Measurements from ENCODE around the gene FAM83D. TPM values are rescaled to one million over a fixed set of nuclear protein-coding genes. Genes with fewer than 3 reads are reported as not detected.

Gene FAM83D
- polyA plus RNA-seq, 1 donor from 2014 or later = 0.48 TPM

GRCh38 chr20:38979434-38979833, 53.2 kb downstream of the FAM83D start:
- Histone ChIP-seq H3K4me2 (ENCODE audit: low read length) (no peak overlapping the region), H3K27ac (ENCODE audit: low read length) (no peak overlapping the region), H3K9me3 (ENCODE audit: low read length) (no peaks in the 10 kb centered on the region), H3K9me2 (ENCODE audit: insufficient read depth, low read length) (no peaks in the 10 kb centered on the region), H2AFZ (ENCODE audit: low read depth, low read length) (no peak overlapping the region), H3K79me2 (replicated peaks; ENCODE audit: insufficient read depth, low read length) (no peaks in the 10 kb centered on the region), H3F3A (ENCODE audit: insufficient read depth, low read length, poor library complexity, severe bottlenecking) (no peaks in the 10 kb centered on the region), H3K4me3 (ENCODE audit: low read length) (no peak overlapping the region), H3K27me3 (ENCODE audit: insufficient read depth, low read depth, low read length) (no peaks in the 10 kb centered on the region), H3K36me3 (ENCODE audit: insufficient read depth, low read length) (no peaks in the 10 kb centered on the region), H3K9ac (ENCODE audit: low read length) (no peak overlapping the region), H4K20me1 (ENCODE audit: insufficient read depth) (no peaks in the 10 kb centered on the region)
- TF ChIP-seq, protein P1, sequence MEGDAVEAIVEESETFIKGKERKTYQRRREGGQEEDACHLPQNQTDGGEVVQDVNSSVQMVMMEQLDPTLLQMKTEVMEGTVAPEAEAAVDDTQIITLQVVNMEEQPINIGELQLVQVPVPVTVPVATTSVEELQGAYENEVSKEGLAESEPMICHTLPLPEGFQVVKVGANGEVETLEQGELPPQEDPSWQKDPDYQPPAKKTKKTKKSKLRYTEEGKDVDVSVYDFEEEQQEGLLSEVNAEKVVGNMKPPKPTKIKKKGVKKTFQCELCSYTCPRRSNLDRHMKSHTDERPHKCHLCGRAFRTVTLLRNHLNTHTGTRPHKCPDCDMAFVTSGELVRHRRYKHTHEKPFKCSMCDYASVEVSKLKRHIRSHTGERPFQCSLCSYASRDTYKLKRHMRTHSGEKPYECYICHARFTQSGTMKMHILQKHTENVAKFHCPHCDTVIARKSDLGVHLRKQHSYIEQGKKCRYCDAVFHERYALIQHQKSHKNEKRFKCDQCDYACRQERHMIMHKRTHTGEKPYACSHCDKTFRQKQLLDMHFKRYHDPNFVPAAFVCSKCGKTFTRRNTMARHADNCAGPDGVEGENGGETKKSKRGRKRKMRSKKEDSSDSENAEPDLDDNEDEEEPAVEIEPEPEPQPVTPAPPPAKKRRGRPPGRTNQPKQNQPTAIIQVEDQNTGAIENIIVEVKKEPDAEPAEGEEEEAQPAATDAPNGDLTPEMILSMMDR (IDR thresholded peaks at IDR 0.05; ENCODE audit: poor library complexity, severe bottlenecking) = no peak
- TF ChIP-seq EP300 (conservative IDR thresholded peaks at IDR 0.05; ENCODE audit: poor library complexity, severe bottlenecking) = no peak
- TF ChIP-seq POLR2AphosphoS5 (IDR thresholded peaks at IDR 0.05) = no peak
- no peak for TF ChIP-seq SMC3 (conservative IDR thresholded peaks at IDR 0.05; ENCODE audit: poor library complexity)
- no peak for TF ChIP-seq RAD21 (conservative IDR thresholded peaks at IDR 0.05)
- no peak for TF ChIP-seq TAF1 (IDR thresholded peaks at IDR 0.05; ENCODE audit: low read depth)
- no peak for TF ChIP-seq MXI1 (conservative IDR thresholded peaks at IDR 0.05; ENCODE audit: poor library complexity, severe bottlenecking)
- no peak for TF ChIP-seq EZH2 (IDR thresholded peaks at IDR 0.05; ENCODE audit: borderline replicate concordance, insufficient read depth, low read length, poor library complexity, severe bottlenecking)
- no peak for TF ChIP-seq REST (IDR thresholded peaks at IDR 0.05; ENCODE audit: borderline replicate concordance)

- no peaks in the 10 kb centered on the region for H3K27me3 ChIP-seq (ENCODE audit: insufficient read depth, low read depth, low read length)
- no peak overlapping the region for H3K4me2 ChIP-seq (ENCODE audit: low read length)
- no peaks in the 10 kb centered on the region for H3K79me2 ChIP-seq (replicated peaks; ENCODE audit: insufficient read depth, low read length)
- no peaks in the 10 kb centered on the region for H3K9me2 ChIP-seq (ENCODE audit: insufficient read depth, low read length)
- H2AFZ ChIP-seq (ENCODE audit: low read depth, low read length) = no peak overlapping the region
- H4K20me1 ChIP-seq (ENCODE audit: insufficient read depth) = no peaks in the 10 kb centered on the region
- H3K27ac ChIP-seq (ENCODE audit: low read length) = no peak overlapping the region
- no peak overlapping the region for H3K4me3 ChIP-seq (ENCODE audit: low read length)
- H3F3A ChIP-seq (ENCODE audit: insufficient read depth, low read length, poor library complexity, severe bottlenecking) = no peaks in the 10 kb centered on the region
- no peaks in the 10 kb centered on the region for H3K36me3 ChIP-seq (ENCODE audit: insufficient read depth, low read length)
- no peaks in the 10 kb centered on the region for H3K9me3 ChIP-seq (ENCODE audit: low read length)
- no peak for TF ChIP-seq REST (IDR thresholded peaks at IDR 0.05; ENCODE audit: borderline replicate concordance)
- no peak for TF ChIP-seq POLR2AphosphoS5 (IDR thresholded peaks at IDR 0.05)
- TF ChIP-seq TAF1 (IDR thresholded peaks at IDR 0.05; ENCODE audit: low read depth) = no peak
- TF ChIP-seq EZH2 (IDR thresholded peaks at IDR 0.05; ENCODE audit: borderline replicate concordance, insufficient read depth, low read length, poor library complexity, severe bottlenecking) = no peak
- TF ChIP-seq RAD21 (conservative IDR thresholded peaks at IDR 0.05) = no peak
- TF ChIP-seq SMC3 (conservative IDR thresholded peaks at IDR 0.05; ENCODE audit: poor library complexity) = no peak
- TF ChIP-seq EP300 (conservative IDR thresholded peaks at IDR 0.05; ENCODE audit: poor library complexity, severe bottlenecking) = no peak
- TF ChIP-seq MXI1 (conservative IDR thresholded peaks at IDR 0.05; ENCODE audit: poor library complexity, severe bottlenecking) = no peak
- TF ChIP-seq, protein P1 (IDR thresholded peaks at IDR 0.05; ENCODE audit: poor library complexity, severe bottlenecking) = no peak
- no peak overlapping the region for H3K9ac ChIP-seq (ENCODE audit: low read length)
These were observed 53.6 kb downstream of the FAM83D start for GRCh38 chr20:38979842-38980241.
